MM.1S (cell line): ENCODE data around the gene OSTN.

ENCODE experiments used
- CTCF ChIP-seq: fragments of 300-600 bp; sonication (generic); IDR thresholded peaks from 2 replicates; pipeline ENCODE4 v1.5.1; 2016; ENCODE audit warnings: antibody characterized with exemption, low read length, mixed read lengths
- EZH2 ChIP-seq: fragments of 300-600 bp; sonication (generic); optimal IDR thresholded peaks from 2 replicates; pipeline ENCODE3; 2017; ENCODE audit warnings: low read depth, mild to moderate bottlenecking, antibody characterized with exemption, low read length, mixed read lengths

DNA sequence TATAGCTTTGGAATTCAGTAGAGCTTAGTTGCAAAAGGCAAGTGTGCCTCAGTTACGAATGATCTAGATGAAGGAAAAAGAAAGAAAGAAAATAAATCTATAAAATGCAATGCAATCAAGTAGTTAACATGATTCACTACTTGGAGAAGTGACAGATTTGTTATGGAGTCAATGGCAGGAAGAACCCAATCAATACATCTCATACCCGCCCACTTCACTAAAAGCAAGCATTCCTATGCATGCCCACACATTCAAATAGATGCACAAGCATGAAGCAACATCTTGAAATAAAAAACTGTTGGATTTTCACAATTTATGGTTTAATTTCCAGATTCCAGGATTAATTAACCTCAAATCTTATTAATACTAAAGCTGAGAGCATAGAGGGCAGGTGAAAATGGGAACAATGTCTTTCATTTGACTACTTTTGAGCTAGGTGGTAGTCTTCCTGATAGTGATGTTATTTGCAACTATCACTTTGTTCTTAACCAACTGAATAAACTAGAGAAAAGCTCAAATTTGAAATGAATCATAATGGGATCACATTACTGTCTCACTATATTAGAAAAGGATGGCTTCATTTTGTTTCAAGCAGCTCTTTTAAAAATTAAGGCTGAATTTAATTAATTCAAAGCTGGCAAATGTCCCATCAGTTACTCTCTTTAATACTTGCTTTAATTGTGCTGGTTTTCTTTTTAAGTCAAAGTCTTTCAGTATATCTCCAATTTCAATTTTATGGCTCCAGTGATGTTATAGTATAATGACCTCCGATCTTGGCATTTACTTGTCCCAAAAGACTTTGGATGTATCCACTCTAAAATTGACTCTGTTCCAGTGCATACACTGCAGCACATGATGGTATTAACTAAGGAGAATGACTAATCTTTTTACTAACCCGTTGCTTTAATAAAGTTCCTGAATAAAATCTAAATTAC, 83.5 kb downstream of the OSTN start:
- no peak for TF ChIP-seq CTCF
- no peak for TF ChIP-seq EZH2
